ENCODE measurements around the gene PMFBP1.

PMFBP1 gene

GRCh38 chr16:72187551-72187950 is 15.6 kb upstream of the PMFBP1 start:
- DNase-seq: no peak

DNA sequence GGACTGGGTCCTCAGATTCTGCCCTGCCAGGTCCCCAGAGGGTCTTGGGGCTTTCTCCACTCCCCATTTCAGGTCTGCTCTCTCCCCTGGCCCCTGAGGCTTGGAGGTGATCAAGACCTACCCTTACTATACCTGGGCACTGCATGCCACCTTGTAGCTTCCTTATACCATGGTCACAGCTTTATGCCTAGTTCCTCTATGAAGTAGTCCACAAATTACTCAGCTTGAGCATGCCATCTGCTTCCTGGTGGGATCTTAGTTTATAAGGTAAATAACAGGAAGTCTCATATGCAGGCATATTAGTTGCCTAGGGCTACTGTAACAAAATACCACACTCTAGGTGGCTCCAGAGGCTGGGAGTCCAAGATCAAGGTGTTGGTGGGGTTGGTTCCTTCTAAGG is 11.0 kb upstream of the PMFBP1 start:
- no peak for DNase-seq

- DNase-seq: no peak
Measured at GRCh38 chr16:72179204-72179970, 7.4 kb upstream of the PMFBP1 start.

DNA sequence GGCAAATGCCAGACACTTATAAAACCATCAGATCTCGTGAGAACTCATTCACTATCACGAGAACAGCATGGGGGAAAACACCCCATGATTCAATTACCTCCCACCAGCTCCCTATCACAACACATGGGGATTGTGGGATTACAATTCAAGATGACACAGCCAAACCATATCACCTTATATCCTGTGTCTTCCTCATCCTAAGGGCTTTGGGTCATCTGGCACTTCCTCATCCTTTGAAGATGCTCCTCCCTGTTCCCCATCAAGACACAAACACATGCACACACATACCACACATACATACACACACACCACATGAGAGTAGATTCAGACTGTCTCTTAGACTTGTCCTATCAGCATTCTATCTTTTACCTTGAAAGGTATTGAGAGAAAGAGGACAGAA is 2.8 kb upstream of the PMFBP1 start:
- DNase-seq: no peak

GRCh38 chr16:72173997-72174396 is 2.0 kb upstream of the PMFBP1 start:
- no peak for DNase-seq

DNA sequence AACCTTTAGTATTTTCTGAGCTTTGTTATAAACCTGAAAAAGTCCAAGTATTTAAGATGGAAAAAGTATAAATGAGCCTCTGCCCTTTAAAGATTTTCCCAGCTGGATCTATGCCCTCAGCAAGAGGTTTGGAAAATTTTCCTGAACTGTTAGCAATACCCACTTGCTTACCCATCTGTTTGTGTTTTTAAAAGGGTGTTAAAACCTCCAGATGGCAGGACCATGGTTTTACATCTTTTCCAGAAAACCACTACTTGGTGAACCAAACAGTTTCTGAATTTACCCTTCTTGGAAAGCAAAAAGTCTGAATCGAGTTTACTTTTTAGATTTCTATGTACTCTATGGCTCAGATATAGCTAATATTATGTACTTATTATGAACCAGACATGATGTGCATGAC is 719 bp downstream of the PMFBP1 start:
- DNase-seq: no peak

- DNase-seq: no peak
Measured at GRCh38 chr16:72169708-72170107, 2.2 kb downstream of the PMFBP1 start.

- DNase-seq: no peak
Measured at GRCh38 chr16:72168365-72168764, 3.6 kb downstream of the PMFBP1 start.

DNA sequence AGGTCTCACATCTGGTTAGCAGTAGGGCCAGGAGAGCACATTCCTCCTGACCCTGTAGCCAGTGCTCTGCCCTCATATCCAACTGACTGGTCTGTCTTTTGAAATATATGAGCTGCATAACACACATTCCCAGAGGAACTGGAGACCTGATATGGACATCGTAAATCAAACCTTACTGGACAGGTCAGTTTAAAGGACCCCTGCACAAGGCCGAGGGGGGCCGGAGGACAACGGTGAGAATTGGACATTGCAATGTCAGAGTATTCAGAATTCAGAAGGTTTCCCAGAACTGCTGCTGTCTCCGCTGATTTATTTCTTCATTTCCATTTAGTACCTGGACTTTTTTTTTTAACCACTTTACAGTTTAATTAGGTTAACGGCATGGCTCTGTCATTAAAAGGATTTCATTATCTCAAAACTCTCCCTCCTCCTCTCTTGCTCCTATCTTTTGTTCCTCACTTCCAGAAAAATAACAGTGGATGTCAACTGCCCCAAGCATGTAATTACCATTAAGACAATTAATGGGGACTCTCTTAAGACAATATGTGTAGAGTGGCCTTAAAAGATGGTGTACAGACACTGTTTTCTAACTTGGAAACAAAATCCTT is 4.9 kb downstream of the PMFBP1 start:
- DNase-seq: no peak

- DNase-seq: no peak
Measured at GRCh38 chr16:72166151-72166550, 5.8 kb downstream of the PMFBP1 start.

GRCh38 chr16:72164691-72165090 is 7.3 kb downstream of the PMFBP1 start:
- no peak for DNase-seq

GRCh38 chr16:72162105-72162692 is 9.8 kb downstream of the PMFBP1 start:
- DNase-seq: no peak

GRCh38 chr16:72159801-72160200 is 12.2 kb downstream of the PMFBP1 start:
- DNase-seq: no peak

GRCh38 chr16:72159386-72159785 is 12.6 kb downstream of the PMFBP1 start:
- no peak for DNase-seq

GRCh38 chr16:72149676-72150464 is 22.1 kb downstream of the PMFBP1 start:
- DNase-seq: no peak

- no peak for DNase-seq
Measured at GRCh38 chr16:72142476-72142875, 29.5 kb downstream of the PMFBP1 start.

- DNase-seq: no peak
Measured at GRCh38 chr16:72139908-72140307, 32.0 kb downstream of the PMFBP1 start.

DNA sequence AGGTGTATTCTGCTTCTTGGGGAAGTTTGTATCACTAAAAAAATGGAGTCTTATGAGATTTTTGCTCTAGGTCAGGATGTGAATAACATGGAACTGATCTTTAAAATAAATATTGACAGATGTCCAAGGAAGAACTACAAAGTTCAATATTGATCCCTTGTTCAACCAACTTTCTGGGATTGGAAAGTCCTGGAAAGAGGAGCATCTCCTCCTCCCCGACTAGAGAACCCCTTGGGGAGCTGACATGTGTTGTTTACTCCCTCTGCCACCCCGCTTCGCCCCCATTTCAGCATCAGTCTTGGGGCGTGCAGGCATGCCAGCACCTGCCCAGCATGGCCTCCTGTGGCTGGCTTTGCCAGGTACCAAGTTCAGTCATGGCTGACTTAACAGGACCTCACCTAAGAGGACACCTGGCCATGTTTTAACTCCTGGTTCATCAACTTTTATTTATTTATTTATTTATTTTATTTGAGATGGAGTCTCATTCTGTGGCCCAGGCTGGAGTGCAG is 33.8 kb downstream of the PMFBP1 start:
- no peak for DNase-seq

DNA sequence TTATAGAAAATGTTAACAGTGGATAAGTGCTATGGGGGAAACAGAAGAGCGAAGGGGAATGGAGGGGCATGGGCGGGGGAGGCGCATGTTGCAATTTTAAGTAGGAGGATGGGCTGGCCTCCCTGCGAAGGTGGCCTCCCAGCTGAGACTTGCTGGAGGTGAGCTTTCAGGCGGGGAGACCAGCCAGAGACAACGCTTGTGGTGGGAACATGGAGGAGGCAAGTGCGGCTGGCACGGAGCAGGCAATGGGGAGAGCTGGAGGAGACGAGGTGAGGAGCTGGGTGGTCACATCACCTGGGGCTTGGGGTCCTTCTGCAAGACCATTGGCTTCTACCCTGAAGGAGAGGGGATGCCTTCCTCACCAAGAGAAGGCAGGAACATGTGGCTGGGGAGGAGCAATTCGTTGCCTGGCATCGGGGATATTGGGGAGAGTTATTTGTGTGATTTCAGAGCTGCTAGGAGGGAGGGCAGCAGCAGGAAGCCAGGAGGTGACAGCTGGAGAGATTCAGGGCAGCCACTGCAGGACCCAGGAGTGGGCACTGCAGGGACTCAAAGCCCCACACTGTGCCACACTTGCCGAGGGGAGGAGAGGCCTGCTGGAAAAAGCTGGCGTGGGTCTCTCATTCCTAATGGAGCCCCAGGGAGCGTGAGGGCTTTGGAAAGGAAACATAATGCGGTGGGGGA is 34.4 kb downstream of the PMFBP1 start:
- no peak for DNase-seq

GRCh38 chr16:72134507-72134906 is 37.4 kb downstream of the PMFBP1 start:
- DNase-seq: no peak

- DNase-seq: no peak
Measured at GRCh38 chr16:72132726-72133125, 39.2 kb downstream of the PMFBP1 start.

- DNase-seq: no peak
Measured at GRCh38 chr16:72131036-72131435, 40.9 kb downstream of the PMFBP1 start.
